Measurements from ENCODE around the gene CELF2. TPM values are rescaled to one million over a fixed set of nuclear protein-coding genes. Genes with fewer than 3 reads are reported as not detected.

The CELF2 gene
- total and polyA plus RNA-seq, 7 donors, result 6.0 to 83.1 (median 48.9) TPM

DNA sequence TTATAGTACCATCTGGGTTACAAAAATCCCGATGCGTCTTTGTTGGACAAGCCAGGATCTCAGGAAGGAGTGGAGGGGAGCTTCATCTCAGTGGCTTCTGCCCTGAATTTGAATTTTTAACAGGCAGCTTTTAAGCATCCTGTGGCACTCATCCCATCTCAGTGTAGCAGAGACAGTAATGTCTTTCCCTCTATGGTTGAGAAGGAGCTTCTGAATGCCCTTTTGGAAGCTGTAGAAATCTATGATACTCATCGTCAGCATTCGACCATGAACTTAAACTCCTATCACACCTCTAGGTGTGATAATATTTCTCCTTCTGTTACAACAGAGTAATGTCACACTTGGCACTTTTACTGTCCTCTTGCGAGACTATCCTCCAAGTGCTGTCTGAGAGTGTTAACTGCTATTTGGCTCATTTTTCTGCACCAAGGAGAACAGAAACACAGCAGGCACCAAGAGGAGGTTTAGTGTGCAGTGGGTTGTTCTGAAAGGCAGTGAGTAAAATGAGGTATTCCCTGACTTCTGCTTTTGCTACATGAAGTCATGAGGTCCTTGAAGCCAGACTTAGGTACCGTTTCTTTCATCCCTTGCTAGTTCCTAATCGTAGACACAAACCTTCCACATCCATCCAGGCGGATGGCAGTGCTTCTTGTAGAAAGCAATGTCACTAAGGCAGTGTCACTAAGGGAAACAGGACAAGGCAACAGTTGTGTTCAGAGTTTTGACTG, 177.4 kb downstream of the CELF2 start:
- Histone ChIP-seq H3K4me3 (no peak overlapping the region), H3K9me3 (no peaks in the 10 kb centered on the region), H3K27me3 (no peaks in the 10 kb centered on the region), H3K4me1 (peaks cover 0 to 59% (median 46%) of the 10 kb centered on the region in 4 donors), H3K36me3 (no peaks in the 10 kb centered on the region), H3K27ac (no peak overlapping the region)
- 86 to 94% methylated on average over 8 of the region's 8 CpGs for WGBS, 2 donors
- TF ChIP-seq EP300 (IDR thresholded peaks at IDR 0.05) (no peak), POLR2A (IDR thresholded peaks at IDR 0.05) (no peak)
- DNase-seq, result no peak
- intact Hi-C loops (cut with DNase I), result no loop called here

- TF ChIP-seq EP300 (IDR thresholded peaks at IDR 0.05) (no peak), POLR2AphosphoS5 (IDR thresholded peaks at IDR 0.05) (no peak), POLR2A (IDR thresholded peaks at IDR 0.05) (no peak)
- TF ChIP-seq, protein P1, sequence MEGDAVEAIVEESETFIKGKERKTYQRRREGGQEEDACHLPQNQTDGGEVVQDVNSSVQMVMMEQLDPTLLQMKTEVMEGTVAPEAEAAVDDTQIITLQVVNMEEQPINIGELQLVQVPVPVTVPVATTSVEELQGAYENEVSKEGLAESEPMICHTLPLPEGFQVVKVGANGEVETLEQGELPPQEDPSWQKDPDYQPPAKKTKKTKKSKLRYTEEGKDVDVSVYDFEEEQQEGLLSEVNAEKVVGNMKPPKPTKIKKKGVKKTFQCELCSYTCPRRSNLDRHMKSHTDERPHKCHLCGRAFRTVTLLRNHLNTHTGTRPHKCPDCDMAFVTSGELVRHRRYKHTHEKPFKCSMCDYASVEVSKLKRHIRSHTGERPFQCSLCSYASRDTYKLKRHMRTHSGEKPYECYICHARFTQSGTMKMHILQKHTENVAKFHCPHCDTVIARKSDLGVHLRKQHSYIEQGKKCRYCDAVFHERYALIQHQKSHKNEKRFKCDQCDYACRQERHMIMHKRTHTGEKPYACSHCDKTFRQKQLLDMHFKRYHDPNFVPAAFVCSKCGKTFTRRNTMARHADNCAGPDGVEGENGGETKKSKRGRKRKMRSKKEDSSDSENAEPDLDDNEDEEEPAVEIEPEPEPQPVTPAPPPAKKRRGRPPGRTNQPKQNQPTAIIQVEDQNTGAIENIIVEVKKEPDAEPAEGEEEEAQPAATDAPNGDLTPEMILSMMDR (IDR thresholded peaks at IDR 0.05), result no peak
- intact Hi-C loops (cut with DNase I), result no loop called here
- peaks cover 0 to 53% (median 42%) of the 10 kb centered on the region in 4 donors for H3K4me1 ChIP-seq
- no peak overlapping the region for H3K4me3 ChIP-seq
- DNase-seq, result no peak
- no peaks in the 10 kb centered on the region for H3K9me3 ChIP-seq
- no peak overlapping the region for H3K27ac ChIP-seq
- no peaks in the 10 kb centered on the region for H3K36me3 ChIP-seq
- H3K27me3 ChIP-seq, result no peaks in the 10 kb centered on the region
- 92 to 94% methylated on average over 7 of the region's 7 CpGs for WGBS, 2 donors
Measured at GRCh38 chr10:11195623-11196022, 178.0 kb downstream of the CELF2 start.

- intact Hi-C loops (cut with DNase I), result no loop called here
- Histone ChIP-seq H3K4me1 (peaks cover 0 to 37% (median 29%) of the 10 kb centered on the region in 4 donors), H3K36me3 (no peaks in the 10 kb centered on the region), H3K9me3 (peaks cover 0 to 2% (median 0%) of the 10 kb centered on the region in 4 donors), H3K4me3 (no peak overlapping the region), H3K27me3 (no peaks in the 10 kb centered on the region), H3K27ac (peak overlapping the region in 2 of 4 donors; percentile 16 to 20)
- no peak for DNase-seq
- WGBS, 2 donors, result 6 to 34% methylated on average over 7 of the region's 7 CpGs
- TF ChIP-seq POLR2A (IDR thresholded peaks at IDR 0.05) (no peak), EP300 (IDR thresholded peaks at IDR 0.05) (no peak), POLR2AphosphoS5 (IDR thresholded peaks at IDR 0.05) (peak in 2 of 4 donors; percentile 20 to 34)
- TF ChIP-seq, protein P1 (IDR thresholded peaks at IDR 0.05), result no peak
Measured at GRCh38 chr10:11197266-11197712, 179.6 kb downstream of the CELF2 start.

GRCh38 chr10:11197878-11198277, 180.2 kb downstream of the CELF2 start:
- intact Hi-C loops (cut with DNase I), result no loop called here
- TF ChIP-seq EP300 (IDR thresholded peaks at IDR 0.05), result no peak
- TF ChIP-seq, protein P1 (IDR thresholded peaks at IDR 0.05), result no peak
- no peaks in the 10 kb centered on the region for H3K27me3 ChIP-seq
- no peak overlapping the region for H3K4me3 ChIP-seq
- H3K27ac ChIP-seq, result peak overlapping the region in 2 of 4 donors; percentile 8 to 16
- no peaks in the 10 kb centered on the region for H3K36me3 ChIP-seq
- H3K4me1 ChIP-seq, result peaks cover 0 to 31% (median 23%) of the 10 kb centered on the region in 4 donors
- 25 to 45% methylated on average over 3 of the region's 3 CpGs for WGBS, 2 donors
- peaks cover 0 to 2% (median 0%) of the 10 kb centered on the region in 4 donors for H3K9me3 ChIP-seq
- DNase-seq, result no peak

DNA sequence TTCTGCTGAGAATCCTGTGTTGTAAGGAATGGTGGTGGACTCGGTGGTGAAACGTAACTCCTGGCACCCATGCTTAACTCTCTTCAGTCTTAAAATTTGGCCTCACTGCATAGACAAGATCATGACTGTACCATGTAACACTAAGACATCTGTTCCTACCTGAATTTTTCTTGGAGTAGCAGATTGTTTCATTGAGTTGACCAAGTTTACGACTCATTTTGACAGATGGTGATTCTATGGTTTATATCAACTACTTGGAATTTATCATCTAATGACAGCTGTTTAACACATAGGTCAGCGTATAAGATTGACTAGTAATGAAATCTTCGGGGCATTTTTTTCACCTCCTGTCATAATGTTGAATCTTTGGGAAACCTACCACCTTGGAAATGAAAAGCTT, 184.2 kb downstream of the CELF2 start:
- WGBS, 2 donors, result 71 to 81% methylated on average over 5 of the region's 5 CpGs
- H3K4me1 ChIP-seq, result peaks cover 0 to 22% (median 11%) of the 10 kb centered on the region in 4 donors

More for the DNA sequence above, 184.2 kb downstream of the CELF2 start:
- TF ChIP-seq, protein P1 (IDR thresholded peaks at IDR 0.05), result no peak
- TF ChIP-seq POLR2AphosphoS5 (IDR thresholded peaks at IDR 0.05) (no peak), EP300 (IDR thresholded peaks at IDR 0.05) (no peak), POLR2A (IDR thresholded peaks at IDR 0.05) (no peak)
- DNase-seq, result no peak
- intact Hi-C loops (cut with DNase I), result no loop called here
- peaks cover 0 to 6% (median 0%) of the 10 kb centered on the region in 4 donors for H3K36me3 ChIP-seq
- H3K4me3 ChIP-seq, result no peak overlapping the region
- H3K9me3 ChIP-seq, result peaks cover 0 to 2% (median 0%) of the 10 kb centered on the region in 4 donors
- no peaks in the 10 kb centered on the region for H3K27me3 ChIP-seq
- no peak overlapping the region for H3K27ac ChIP-seq

Data from sigmoid colon (tissue), 7 donors.